Loucy (cell line): ENCODE data around the gene MAPRE2.

Source experiments
- CTCF ChIP-seq: fragments of 200-600 bp; sonication (generic); conservative IDR thresholded peaks from 2 replicates; pipeline ENCODE4 v1.5.1; 2014; ENCODE audit warnings: mild to moderate bottlenecking, antibody characterized with exemption, low read length
- EZH2phosphoT487 ChIP-seq: fragments of 200-600 bp; IDR thresholded peaks from 2 replicates; pipeline ENCODE4 v1.6.1; 2018; ENCODE audit warnings: antibody characterized with exemption, mild to moderate bottlenecking, moderate library complexity, borderline replicate concordance

- TF ChIP-seq EZH2phosphoT487 (no peak), CTCF (no peak)
Observed at GRCh38 chr18:35131387-35132020, 90.3 kb downstream of the MAPRE2 start.
